ENCODE results near the gene CCSER1. TPM values are rescaled to one million over a fixed set of nuclear protein-coding genes. Genes with fewer than 3 reads are reported as not detected.

Gene CCSER1
- total and polyA plus RNA-seq, 2 of the 8 experiments (the other 6 are each of a cell fraction or from before 2014, with no cell fraction given) = 0.26 to 0.84 TPM

GRCh38 chr4:90442619-90443018, 315.4 kb downstream of the CCSER1 start:
- H3K9ac ChIP-seq (replicated peaks in 1 of 4; ENCODE audit: extremely low read depth in 1 of 4, low read depth in 3 of 4, low read length in 3 of 4) = no peak overlapping the region
- 93% methylated on average over 2 of the region's 2 CpGs; no CpG with 5 or more reads in 1 of the 2 experiments for WGBS, 2 experiments (ENCODE audit: extremely low coverage in 1 of 2, insufficient coverage in 1 of 2, insufficient read length in 1 of 2, insufficient replicate concordance in 2 of 2, low coverage in 1 of 2, low lambda C conversion rate in 2 of 2, missing lambda C conversion rate in 1 of 2)

More at GRCh38 chr4:90442619-90443018, 315.4 kb downstream of the CCSER1 start:
- no peak overlapping the region for H3K4me3 ChIP-seq (ENCODE audit: extremely low read depth in 1 of 4, insufficient read depth in 2 of 4, low read depth in 3 of 4, low read length in 4 of 4)
- no peak overlapping the region for H4K8ac ChIP-seq (ENCODE audit: extremely low read depth, insufficient read depth, low read length)
- H3K56ac ChIP-seq (replicated peaks; ENCODE audit: insufficient read length, low read depth, low read length) = no peak overlapping the region
- no peak overlapping the region for H3K23ac ChIP-seq (ENCODE audit: insufficient read length)
- DNase-seq (ENCODE audit: low read depth in 1 of 2, low spot score in 2 of 2) (no peak), FAIRE-seq (no peak)
- no peak overlapping the region for H3K4me2 ChIP-seq (ENCODE audit: insufficient read depth in 1 of 2, low read depth in 2 of 2, low read length in 2 of 2)
- H3K23me2 ChIP-seq (ENCODE audit: low read depth, low read length) = no peaks in the 10 kb centered on the region
- H4K5ac ChIP-seq (ENCODE audit: insufficient read length, low read depth, low read length) = no peak overlapping the region
- H3K4ac ChIP-seq (replicated peaks; ENCODE audit: insufficient read length, low read depth, low read length) = no peak overlapping the region
- no peaks in the 10 kb centered on the region for H3K27me3 ChIP-seq (replicated peaks in 1 of 4; ENCODE audit: control insufficient read depth in 3 of 4, extremely low read depth in 1 of 4, insufficient read depth in 3 of 4, low read length in 3 of 4)
- H3K4me1 ChIP-seq (replicated peaks in 1 of 4; ENCODE audit: control insufficient read depth in 3 of 4, insufficient read depth in 4 of 4, low read length in 3 of 4) = no peaks in the 10 kb centered on the region
- H2BK12ac ChIP-seq (ENCODE audit: low read depth, low read length) = no peak overlapping the region
- H2AK5ac ChIP-seq (ENCODE audit: low read depth, low read length) = no peak overlapping the region
- H3K9me3 ChIP-seq (ENCODE audit: insufficient read depth in 2 of 2, low read depth in 1 of 2, low read length in 1 of 2) = no peaks in the 10 kb centered on the region
- ChIA-PET CTCF (ENCODE audit: partially characterized antibody) (no interaction called here), POLR2A (ENCODE audit: partially characterized antibody) (no interaction called here)
- H3K79me2 ChIP-seq (ENCODE audit: control insufficient read depth in 1 of 2, insufficient read depth in 2 of 2, low read length in 2 of 2) = no peaks in the 10 kb centered on the region
- H4K91ac ChIP-seq (replicated peaks; ENCODE audit: insufficient read length, low read length) = no peak overlapping the region
- no peak overlapping the region for H3K27ac ChIP-seq (ENCODE audit: low read depth, low read length)
- no peak overlapping the region for H2BK15ac ChIP-seq (ENCODE audit: low read length)
- H4K20me1 ChIP-seq (replicated peaks in 1 of 2; ENCODE audit: control insufficient read depth in 1 of 2, insufficient read depth in 2 of 2, low read length in 2 of 2) = no peaks in the 10 kb centered on the region
- no peak overlapping the region for H3K14ac ChIP-seq (ENCODE audit: insufficient read length)
- no peak overlapping the region for H2AFZ ChIP-seq (ENCODE audit: low read length)
- H3K18ac ChIP-seq (ENCODE audit: extremely low read depth, low read length) = no peak overlapping the region
- H2BK20ac ChIP-seq (ENCODE audit: low read length) = no peak overlapping the region
- no peaks in the 10 kb centered on the region for H3K36me3 ChIP-seq (ENCODE audit: control insufficient read depth in 2 of 4, insufficient read depth in 4 of 4, low read length in 3 of 4)
- no peak overlapping the region for H2BK5ac ChIP-seq (ENCODE audit: low read depth, low read length)
- TF ChIP-seq SIN3A (conservative IDR thresholded peaks at IDR 0.05 in 1 of 2, IDR thresholded peaks at IDR 0.05 in 1 of 2; ENCODE audit: low read depth in 1 of 2, low read length in 2 of 2) = no peak
- TF ChIP-seq HDAC6 (IDR thresholded peaks at IDR 0.05; ENCODE audit: low read depth, low read length) = no peak
- TF ChIP-seq CTBP2 (IDR thresholded peaks at IDR 0.05; ENCODE audit: borderline replicate concordance, insufficient read depth, insufficient read length, low read length) = no peak
- TF ChIP-seq TAF1 (IDR thresholded peaks at IDR 0.05; ENCODE audit: low read depth, low read length) = no peak
- TF ChIP-seq PHF8 (conservative IDR thresholded peaks at IDR 0.05; ENCODE audit: low read depth, low read length) = no peak
- no peak for TF ChIP-seq RBBP5 (IDR thresholded peaks at IDR 0.05; ENCODE audit: borderline replicate concordance, low read depth, low read length)
- TF ChIP-seq RAD21 (IDR thresholded peaks at IDR 0.05 in 1 of 2, conservative IDR thresholded peaks at IDR 0.05 in 1 of 2; ENCODE audit: low read depth in 2 of 2, low read length in 2 of 2) = no peak
- TF ChIP-seq CBX8 (IDR thresholded peaks at IDR 0.05; ENCODE audit: borderline replicate concordance, low read depth, low read length) = no peak
- TF ChIP-seq GTF2F1 (IDR thresholded peaks at IDR 0.05; ENCODE audit: borderline replicate concordance, low read depth, low read length) = no peak
- TF ChIP-seq SP2 (IDR thresholded peaks at IDR 0.05; ENCODE audit: low read length) = no peak
- H3K79me1 ChIP-seq (ENCODE audit: low read depth, low read length) = no peaks in the 10 kb centered on the region
- H2BK120ac ChIP-seq (replicated peaks; ENCODE audit: low read depth, low read length) = no peak overlapping the region
